Mesenteric fat pad (tissue), 1 donor: Measurements from ENCODE around the gene POTEJ. TPM values are rescaled to one million over a fixed set of nuclear protein-coding genes. Genes with fewer than 3 reads are reported as not detected.
"Not testable (repeated sequence)": the region's sequence is repeated elsewhere in the genome, so short reads cannot be mapped to it uniquely, and the experiment has no call there.

Experiments used
- DNase-seq: peaks from one replicate; pipeline ENCODE4 v3.0.0-alpha.2; 2020; ENCODE audit warnings: low spot score
- long read RNA-seq: library from polyadenylated mRNA; unstranded; transcript quantifications from one replicate; pipeline ENCODE4 v2.0.0, GENCODE V29; 2020
- total RNA-seq: library from RNA; stranded (reverse); fragmentation: NEBNext Ultra II Directional; extraction: Animal tissue kit (Norgen Biotek cat#: 25700); gene quantifications from one replicate; pipeline ENCODE4 v1.2.1, GENCODE V29; 2021
- donor health status: DM: yes; HTN: yes; CAD: no.

Gene POTEJ
- total RNA-seq: not detected
- long read RNA-seq: 0 reads

- DNase-seq: not testable (repeated sequence)
Measured at GRCh38 chr2:130611140-130611539, at the start of gene POTEJ. TSS of gene POTEJ (plus strand) at chr2:130611440. CDS start at chr2:130611533, 93 bp downstream.

GRCh38 chr2:130566165-130566564 is 45.1 kb upstream of the POTEJ start:
- DNase-seq: not testable (repeated sequence)

GRCh38 chr2:130571929-130572328 is 39.3 kb upstream of the POTEJ start:
- DNase-seq: not testable (repeated sequence)

- DNase-seq: peak; percentile 45
Measured at GRCh38 chr2:130574230-130574629, 37.0 kb upstream of the POTEJ start.

- DNase-seq: not testable (repeated sequence)
Measured at GRCh38 chr2:130576209-130576784, 34.9 kb upstream of the POTEJ start.

- DNase-seq: not testable (repeated sequence)
Measured at GRCh38 chr2:130577559-130577958, 33.7 kb upstream of the POTEJ start.

GRCh38 chr2:130579121-130579520 is 32.1 kb upstream of the POTEJ start:
- DNase-seq: peak; percentile 35

GRCh38 chr2:130581491-130581890 is 29.7 kb upstream of the POTEJ start:
- peak; percentile 82 for DNase-seq

- peak; percentile 69 for DNase-seq
Measured at GRCh38 chr2:130582970-130583369, 28.3 kb upstream of the POTEJ start.

- not testable (repeated sequence) for DNase-seq
Measured at GRCh38 chr2:130583582-130583981, 27.7 kb upstream of the POTEJ start.

- DNase-seq: peak; percentile 60
Measured at GRCh38 chr2:130584726-130585125, 26.5 kb upstream of the POTEJ start.

- DNase-seq: not testable (repeated sequence)
Measured at GRCh38 chr2:130588688-130589458, 22.4 kb upstream of the POTEJ start.

GRCh38 chr2:130590170-130590841 is 20.9 kb upstream of the POTEJ start:
- not testable (repeated sequence) for DNase-seq

- peak; percentile 59 for DNase-seq
Measured at GRCh38 chr2:130590842-130591359, 20.3 kb upstream of the POTEJ start.

GRCh38 chr2:130592791-130593414 is 18.3 kb upstream of the POTEJ start:
- peak; percentile 47 for DNase-seq

GRCh38 chr2:130594011-130594410 is 17.2 kb upstream of the POTEJ start:
- peak; percentile 65 for DNase-seq

- DNase-seq: peak; percentile 37
Measured at GRCh38 chr2:130596757-130597156, 14.5 kb upstream of the POTEJ start.

GRCh38 chr2:130597994-130598393 is 13.2 kb upstream of the POTEJ start:
- DNase-seq: not testable (repeated sequence)

GRCh38 chr2:130598463-130598862 is 12.8 kb upstream of the POTEJ start:
- DNase-seq: peak; percentile 74

- DNase-seq: not testable (repeated sequence)
Measured at GRCh38 chr2:130599393-130599792, 11.8 kb upstream of the POTEJ start, which contains the start of gene CFC1. TSS of gene CFC1 (minus strand) at chr2:130599575. CDS start at chr2:130599287, 288 bp downstream.

- not testable (repeated sequence) for DNase-seq
Measured at GRCh38 chr2:130599926-130600325, 11.3 kb upstream of the POTEJ start.
